ENCODE measurements around the gene C1QTNF9B.
A peak's percentile ranks its signal among the peaks of the same experiment; 100 is the strongest.
"Not testable (repeated sequence)": the region's sequence is repeated elsewhere in the genome, so short reads cannot be mapped to it uniquely, and the experiment has no call there.

C1QTNF9B gene

DNA sequence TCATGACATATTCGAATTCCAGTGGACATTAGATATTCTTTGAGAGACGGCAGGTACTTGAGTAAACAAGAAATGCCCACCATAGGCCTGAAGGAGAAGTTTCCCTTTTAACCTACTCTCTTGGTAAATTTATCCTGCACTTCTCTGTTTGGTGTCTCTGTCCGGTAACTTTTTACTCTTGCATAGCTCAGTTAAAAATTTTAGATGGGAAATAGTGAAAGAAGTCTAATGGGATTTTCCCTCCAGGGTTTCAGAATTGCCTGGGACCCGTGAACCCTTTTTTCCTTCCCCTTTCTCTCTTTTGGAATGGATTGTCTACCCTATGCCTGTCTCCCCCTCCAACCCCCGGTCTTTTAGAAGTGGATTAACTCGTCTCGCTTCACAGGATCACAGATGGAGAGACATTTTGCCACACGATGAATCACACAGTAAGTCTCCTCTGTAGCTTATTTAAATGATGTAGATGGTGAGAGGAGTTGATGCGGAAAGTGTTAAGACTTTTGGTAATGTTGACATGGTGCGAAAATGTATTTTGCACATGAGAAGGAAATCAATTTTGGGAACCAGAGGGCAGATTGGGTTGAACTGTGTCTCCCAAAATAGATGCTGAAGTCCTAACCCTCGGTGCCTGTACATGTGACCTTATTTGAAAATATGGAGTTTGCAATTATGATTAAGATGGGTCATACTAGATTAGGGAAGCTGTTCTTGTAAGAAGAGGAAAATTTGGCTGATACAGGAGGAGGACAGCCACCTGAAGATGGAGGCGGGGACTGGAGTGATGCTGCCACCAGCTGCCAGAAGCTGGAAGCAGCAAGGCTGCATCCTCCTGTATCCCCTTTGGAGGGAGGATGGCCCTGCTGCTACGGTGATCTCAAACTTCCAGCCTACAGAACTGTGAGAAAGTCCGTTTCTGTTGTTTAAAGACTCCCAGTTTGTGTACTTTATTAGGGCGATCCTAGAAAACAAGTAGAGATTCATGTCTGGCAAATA is 7.4 kb downstream of the C1QTNF9B start:
- no peak for DNase-seq

DNA sequence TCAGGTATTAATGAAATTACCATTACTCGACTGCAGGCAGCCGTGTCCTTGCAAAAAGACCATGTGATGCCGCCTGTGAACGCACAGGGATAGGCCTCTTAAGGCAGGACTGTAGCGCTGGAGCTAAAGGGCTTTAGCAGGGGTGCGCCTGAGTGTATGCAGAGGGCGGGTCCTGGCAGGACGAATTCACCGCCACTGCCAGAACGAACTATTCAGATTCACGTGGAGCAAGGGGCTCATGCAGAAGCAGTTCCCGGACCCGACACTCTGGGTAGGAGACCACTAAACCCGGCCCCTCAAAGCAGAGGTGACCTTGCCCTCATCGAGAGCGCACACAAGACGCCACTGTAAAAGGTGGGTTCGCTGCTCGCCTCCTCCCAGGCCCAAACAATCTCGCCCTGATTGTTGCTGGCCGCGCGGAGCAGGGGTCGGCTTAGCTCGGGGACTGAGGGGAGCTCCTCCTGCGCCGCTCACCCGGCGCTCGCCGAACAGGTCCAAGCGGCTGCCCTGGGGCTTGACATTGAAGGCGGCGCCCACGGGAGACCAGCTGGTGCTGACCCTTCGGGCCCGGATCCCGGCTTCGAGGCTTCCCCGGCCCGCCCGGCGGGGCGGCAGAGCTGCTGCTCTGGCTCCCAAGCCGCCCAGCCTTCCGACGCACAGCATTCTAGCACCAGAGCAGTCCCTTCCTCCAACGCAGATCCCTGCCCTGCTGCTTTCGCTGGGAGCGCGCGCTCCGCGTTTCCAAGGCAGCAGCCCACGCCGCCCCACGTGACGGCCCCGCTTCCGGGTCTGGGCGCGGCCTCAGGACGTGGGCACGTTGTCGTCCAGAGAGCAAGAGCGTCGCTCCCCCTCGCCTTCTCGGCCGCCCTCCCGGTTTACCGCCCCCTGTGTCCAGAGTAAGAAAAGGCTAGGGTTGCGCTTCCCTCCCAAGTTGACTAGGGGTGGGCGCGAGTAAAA is 8.4 kb downstream of the C1QTNF9B start, which contains the start of gene MIPEP:
MIPEP (minus strand) TSS at position 743 of the 957 bp plus-strand sequence; CDS start at position 663, 80 bp downstream.
- peak; percentile 86 to 89 for DNase-seq

GRCh38 chr13:23884361-23884760 is 12.9 kb downstream of the C1QTNF9B start:
- DNase-seq = not testable (repeated sequence)

DNA sequence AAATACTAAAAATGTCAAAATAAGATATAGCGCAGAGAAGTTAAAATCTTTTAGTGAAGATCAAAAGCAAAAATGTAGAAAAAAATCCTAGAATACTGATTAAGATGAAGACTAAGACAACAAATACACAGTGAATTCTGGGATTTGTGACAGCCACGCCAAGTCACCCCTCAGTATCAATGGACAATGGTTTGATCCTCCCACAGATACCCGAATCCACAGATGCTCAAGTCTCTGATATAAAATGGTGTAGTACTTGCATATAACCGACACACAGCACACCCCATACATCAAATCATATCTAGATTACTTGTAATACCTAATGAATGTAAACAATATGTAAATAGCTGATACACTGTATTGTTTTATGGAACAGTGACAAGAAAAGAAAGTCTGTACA is 14.0 kb downstream of the C1QTNF9B start:
- DNase-seq = no peak

GRCh38 chr13:23881402-23881800 is 15.9 kb downstream of the C1QTNF9B start:
- not testable (repeated sequence) for DNase-seq

DNA sequence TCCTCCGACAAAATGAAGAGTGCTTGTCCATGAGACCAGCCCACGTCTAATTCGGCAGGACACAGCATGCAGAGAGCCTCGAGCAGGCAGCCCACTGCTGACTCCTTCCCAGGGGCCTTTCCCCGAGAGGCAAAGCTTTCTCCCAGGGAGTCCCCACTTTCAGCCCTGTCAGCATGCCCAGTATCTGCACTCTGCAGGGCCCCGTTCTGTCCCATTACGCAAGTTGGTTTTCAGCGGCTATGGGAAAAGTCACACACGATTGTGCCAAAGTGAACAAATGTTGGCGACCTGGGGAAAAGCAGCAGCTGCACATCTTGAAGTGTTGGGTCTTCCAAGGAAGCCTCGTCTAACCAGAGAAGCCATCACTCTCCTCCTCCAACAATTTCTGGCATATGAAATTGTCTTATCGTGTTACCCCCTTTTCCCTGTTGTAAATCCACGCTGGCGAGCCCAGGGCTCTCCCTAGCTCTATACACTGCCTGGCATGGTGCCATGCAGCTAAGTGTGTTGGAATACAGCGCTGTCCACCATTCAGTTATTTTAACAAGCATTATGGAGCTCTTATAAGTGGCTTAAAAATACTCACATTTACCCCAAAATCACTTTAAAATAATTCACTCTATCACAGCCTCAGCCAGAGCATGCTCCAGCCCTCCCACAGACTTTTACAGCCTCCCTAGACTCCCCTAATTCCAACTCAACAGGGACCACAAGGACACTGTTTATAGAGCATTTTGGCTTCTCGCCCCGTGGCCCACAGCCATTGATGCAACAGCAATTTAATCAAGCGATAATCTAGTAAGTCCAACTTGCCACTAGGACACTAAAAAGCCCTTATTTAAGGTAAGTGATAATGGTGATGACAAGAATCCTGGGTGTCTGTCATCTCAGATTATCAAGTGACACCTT is 16.6 kb downstream of the C1QTNF9B start:
- DNase-seq = not testable (repeated sequence)

DNA sequence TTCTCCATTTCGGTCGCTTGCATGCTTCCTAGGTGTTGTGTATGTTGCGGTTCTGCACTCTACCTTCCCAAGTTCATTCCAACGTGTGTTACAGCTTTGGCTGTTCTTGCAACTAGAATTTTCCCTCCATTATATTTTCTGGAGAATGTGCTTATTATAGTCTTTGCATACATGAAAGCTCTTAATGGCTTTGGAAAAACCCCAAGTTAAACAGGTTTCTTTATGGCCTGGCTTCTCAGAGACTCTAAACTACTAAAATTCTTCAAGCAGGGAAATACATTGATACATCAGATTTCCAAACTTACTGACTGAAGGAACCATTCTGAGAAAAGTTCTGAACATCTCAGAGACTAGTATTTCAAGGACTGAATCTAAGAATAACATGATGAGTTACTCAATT is 20.0 kb downstream of the C1QTNF9B start:
- DNase-seq = no peak

DNA sequence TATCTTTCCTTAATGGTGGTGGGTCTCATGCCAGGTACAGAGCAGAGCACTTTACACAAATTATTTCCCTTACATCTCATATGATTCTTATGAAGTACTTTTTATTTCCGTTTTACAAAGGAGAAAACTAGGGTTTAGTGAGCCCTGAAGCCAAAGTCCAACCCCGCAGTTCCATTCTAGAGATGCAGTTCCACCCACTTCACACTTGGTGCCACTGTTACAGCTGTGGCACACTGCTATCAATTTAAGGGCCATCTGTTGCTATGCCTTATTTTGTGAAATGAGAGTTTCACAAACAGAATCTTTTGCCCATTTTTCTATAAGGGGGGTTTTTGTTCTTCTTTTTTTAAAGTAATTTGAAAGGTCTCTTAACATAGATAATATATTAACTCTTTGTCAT is 21.0 kb downstream of the C1QTNF9B start:
- peak in 1 of 2 experiments; percentile 7 for DNase-seq

GRCh38 chr13:23871616-23872220 is 25.6 kb downstream of the C1QTNF9B start:
- DNase-seq = peak in 1 of 2 experiments; percentile 47

- no peak for DNase-seq
Measured at GRCh38 chr13:23870356-23871140, 26.8 kb downstream of the C1QTNF9B start.

- no peak for DNase-seq
Measured at GRCh38 chr13:23868521-23868920, 28.8 kb downstream of the C1QTNF9B start.

- DNase-seq = no peak
Measured at GRCh38 chr13:23867027-23867491, 30.2 kb downstream of the C1QTNF9B start.

DNA sequence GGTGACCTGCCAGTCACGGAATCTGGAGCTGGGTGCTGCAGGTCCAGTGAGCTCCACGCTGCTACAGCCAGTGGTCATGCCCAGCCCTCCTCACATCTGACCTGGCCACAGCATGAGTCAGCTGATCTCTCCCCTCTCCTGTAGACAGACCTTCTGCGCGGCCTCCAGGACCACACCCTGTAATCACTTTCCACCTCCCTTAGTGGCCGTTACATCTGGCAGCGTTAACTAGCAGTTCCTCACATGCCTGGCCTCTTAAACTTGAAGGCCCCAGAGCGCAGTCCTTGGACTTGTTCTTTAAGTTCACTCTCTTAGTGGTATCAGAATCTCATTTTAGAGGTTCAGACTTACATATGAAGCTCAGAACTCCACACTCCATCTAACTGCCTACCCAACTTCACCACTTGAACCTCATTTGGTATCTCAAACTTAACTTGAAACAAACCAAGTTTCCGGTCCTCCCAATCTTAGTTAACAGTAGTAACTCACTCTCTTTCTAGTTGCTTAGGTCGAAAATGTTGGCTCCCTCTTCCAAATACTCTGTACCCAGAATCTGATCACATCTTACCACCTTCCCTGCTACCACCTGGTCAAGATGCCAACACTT is 30.8 kb downstream of the C1QTNF9B start:
- no peak for DNase-seq

- DNase-seq = no peak
Measured at GRCh38 chr13:23865906-23866305, 31.4 kb downstream of the C1QTNF9B start.

DNA sequence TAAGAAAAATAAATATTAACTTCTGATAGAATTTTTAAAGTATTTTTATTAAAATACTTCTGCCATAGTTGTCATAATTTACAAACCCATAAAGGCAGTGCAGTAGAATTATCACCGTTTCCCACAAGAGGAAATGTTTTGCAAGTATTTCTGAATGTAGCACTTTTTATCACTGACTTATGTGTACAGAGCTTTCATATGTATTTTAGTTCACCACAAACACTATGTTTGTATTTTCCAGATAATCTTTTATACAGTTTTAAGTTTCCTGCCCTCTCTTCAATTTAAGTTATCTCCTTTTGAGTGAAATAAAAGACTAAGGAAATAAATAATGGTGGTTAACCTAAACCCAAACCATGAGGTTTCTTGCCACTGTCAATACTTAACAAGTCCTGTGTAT is 32.3 kb downstream of the C1QTNF9B start:
- DNase-seq = no peak

DNA sequence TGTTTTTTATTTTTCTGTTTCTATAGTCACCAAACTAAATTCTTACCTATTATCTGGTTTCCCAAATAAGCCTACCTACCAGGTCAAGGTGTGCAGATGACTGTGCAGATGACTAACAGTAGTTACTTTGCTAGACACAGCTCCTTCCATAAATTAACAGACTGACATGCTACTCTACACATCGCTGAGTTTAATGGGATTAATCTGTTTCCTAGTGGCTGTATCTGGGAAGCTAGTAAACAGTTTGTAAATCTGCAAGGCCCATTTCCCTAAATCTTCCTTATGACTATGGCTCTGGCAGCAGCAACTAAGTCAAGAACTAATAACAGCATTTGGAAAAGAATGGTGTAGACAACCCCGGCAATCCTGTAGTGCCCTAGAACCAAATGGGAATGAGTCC is 36.0 kb downstream of the C1QTNF9B start:
- DNase-seq = no peak

GRCh38 chr13:23859904-23860303 is 37.4 kb downstream of the C1QTNF9B start:
- no peak for DNase-seq

- DNase-seq = no peak
Measured at GRCh38 chr13:23859455-23859854, 37.8 kb downstream of the C1QTNF9B start.

- no peak for DNase-seq
Measured at GRCh38 chr13:23858546-23858945, 38.8 kb downstream of the C1QTNF9B start.
